22Rv1 (cell line): Measurements from ENCODE around the gene CNN1.

Source experiments
- H3K27ac ChIP-seq: fragments of 450-650 bp; 2 replicates; pipeline ENCODE4 v1.5.1; 2017
- CTCF ChIP-seq: fragments of 450-650 bp; IDR thresholded peaks from 2 replicates; pipeline ENCODE4 v1.5.1; 2017; ENCODE audit warnings: mild to moderate bottlenecking
- ZFX ChIP-seq: fragments of 450-650 bp; IDR thresholded peaks from 2 replicates; pipeline ENCODE4 v1.6.1; 2017; ENCODE audit warnings: antibody characterized with exemption, borderline replicate concordance

Gene CNN1

GRCh38 chr19:11507370-11508078, 31.1 kb upstream of the CNN1 start:
- TF ChIP-seq ZFX (no peak), CTCF (no peak)
- H3K27ac ChIP-seq: peak overlapping the region; percentile 96; the same call in 1 of the 2 replicates

GRCh38 chr19:11510444-11510843, 28.2 kb upstream of the CNN1 start:
- no peak for TF ChIP-seq CTCF
- no peak for TF ChIP-seq ZFX
- no peak overlapping the region for H3K27ac ChIP-seq

GRCh38 chr19:11513946-11514345, 24.7 kb upstream of the CNN1 start:
- no peak overlapping the region for H3K27ac ChIP-seq
- TF ChIP-seq ZFX: no peak
- no peak for TF ChIP-seq CTCF

- no peak for TF ChIP-seq CTCF
- no peak for TF ChIP-seq ZFX
- H3K27ac ChIP-seq: no peak overlapping the region
Observed at GRCh38 chr19:11519138-11519537, 19.5 kb upstream of the CNN1 start.

- H3K27ac ChIP-seq: peak within 1 kb of the TSS; percentile 93
- TF ChIP-seq ZFX (no peak), CTCF (no peak)
Observed at GRCh38 chr19:11528551-11529341, 9.9 kb upstream of the CNN1 start, which contains the start of gene ECSIT. Gene ECSIT, minus strand, starts transcription at chr19:11529134. Its CDS starts 9,964 bp downstream, at chr19:11519170.

GRCh38 chr19:11530432-11530831, 8.2 kb upstream of the CNN1 start:
- TF ChIP-seq CTCF (peak; percentile 83), ZFX (no peak)

GRCh38 chr19:11534538-11534937, 4.1 kb upstream of the CNN1 start:
- H3K27ac ChIP-seq: no peak overlapping the region
- TF ChIP-seq CTCF (no peak), ZFX (no peak)

More at GRCh38 chr19:11530432-11530831, 8.2 kb upstream of the CNN1 start:
- peak overlapping the region; percentile 93 for H3K27ac ChIP-seq
